CD4-positive, alpha-beta T cell (primary cell): ENCODE results near the gene ALAS1. TPM values are rescaled to one million over a fixed set of nuclear protein-coding genes. Genes with fewer than 3 reads are reported as not detected.
A peak's percentile ranks its signal among the peaks of the same experiment; 100 is the strongest.
"Not testable (repeated sequence)": the region's sequence is repeated elsewhere in the genome, so short reads cannot be mapped to it uniquely, and the experiment has no call there.

Source experiments
- ATAC-seq: fragments of 200-7000 bp; cut with Tn5 transposase; one replicate; pipeline ENCODE4 v1.10.0; 2022; ENCODE audit warnings: mild to moderate bottlenecking; ENCODE audit not compliant: poor library complexity
- CTCF ChIA-PET: fragments of 350-600 bp; sonication (Branson Sonifier 250); formaldehyde crosslinking; loops from one replicate; lab custom pipeline; 2021; ENCODE audit warnings: antibody characterized with exemption, inconsistent platforms; lab: Charles Lee
- POLR2A ChIA-PET: fragments of 350-600 bp; sonication (Branson Sonifier 250); formaldehyde crosslinking; loops from one replicate; lab custom pipeline; 2021; ENCODE audit warnings: antibody characterized with exemption, inconsistent platforms; lab: Charles Lee
- DNase-seq, 14 experiments: peaks; one replicate each; pipeline ENCODE4 v3.0.0-alpha.2; 2013 to 2020; ENCODE audit warnings: mixed read lengths in 2 of 14
- H3K27ac ChIP-seq, 2 donors: one replicate each; pipeline versions ENCODE4 v1.5.1 to v1.7.0; 2013; ENCODE audit warnings: low read length in 2 of 2, low read depth in 1 of 2, mild to moderate bottlenecking in 1 of 2
- H3K27me3 ChIP-seq, 2 experiments: 1 replicate in 1 of 2; 2 replicates in 1 of 2; pipeline versions ENCODE4 v1.6.1 to v1.7.0; 2013; ENCODE audit warnings: low read length in 2 of 2, control low read depth in 1 of 2, mild to moderate bottlenecking in 1 of 2, moderate library complexity in 1 of 2; ENCODE audit not compliant: insufficient read depth in 2 of 2, control insufficient read depth in 1 of 2
- H3K36me3 ChIP-seq: one replicate; pipeline ENCODE4 v1.6.1; 2013; ENCODE audit warnings: low read length, control low read depth; ENCODE audit not compliant: insufficient read depth
- H3K4me1 ChIP-seq: one replicate; pipeline ENCODE4 v1.6.1; 2013; ENCODE audit warnings: low read length, control low read depth; ENCODE audit not compliant: insufficient read depth
- H3K4me3 ChIP-seq: one replicate; pipeline ENCODE4 v1.5.1; 2013; ENCODE audit warnings: mild to moderate bottlenecking, low read length, moderate library complexity
- H3K9me3 ChIP-seq, 2 experiments: 1 replicate in 1 of 2; 2 replicates in 1 of 2; pipeline versions ENCODE4 v1.6.1 to v1.7.0; 2013; ENCODE audit warnings: low read length in 2 of 2, mild to moderate bottlenecking in 2 of 2, control low read depth in 1 of 2, moderate library complexity in 1 of 2; ENCODE audit not compliant: control insufficient read depth in 1 of 2, insufficient read depth in 1 of 2
- H3K27ac Mint-ChIP-seq: one replicate; pipeline ENCODE4 v1.8.0; 2020; ENCODE audit warnings: mixed read lengths
- H3K27me3 Mint-ChIP-seq: one replicate; pipeline ENCODE4 v1.8.0; 2021; ENCODE audit warnings: mixed read lengths
- H3K36me3 Mint-ChIP-seq: one replicate; pipeline ENCODE4 v1.8.0; 2021; ENCODE audit warnings: low read depth, mixed read lengths
- H3K4me1 Mint-ChIP-seq: one replicate; pipeline ENCODE4 v1.8.0; 2021; ENCODE audit warnings: low read depth, mixed read lengths
- H3K4me3 Mint-ChIP-seq: one replicate; pipeline ENCODE4 v1.8.0; 2020; ENCODE audit warnings: mild to moderate bottlenecking, mixed read lengths
- H3K9me3 Mint-ChIP-seq: one replicate; pipeline ENCODE4 v1.8.0; 2020; ENCODE audit warnings: mixed read lengths
- CTCF ChIP-seq: fragments of 200-600 bp; IDR thresholded peaks from one replicate; pipeline ENCODE4 v1.8.0; 2022; ENCODE audit warnings: antibody characterized with exemption, mild to moderate bottlenecking
- intact Hi-C, 2 experiments: fragments of 100-400 bp; cut with DNase I in 1 of 2; cut with micrococcal nuclease in 1 of 2; formaldehyde crosslinking; loops; one replicate each; pipeline versions ENCODE4 v1.15.1 to v1.9.0; 2023 to 2025; cut with DNase I, micrococcal nuclease
- total RNA-seq, 174 experiments: library from RNA in 2 of 174; stranded (reverse) in 2 of 174; gene quantifications; one replicate each; pipeline ENCODE4 v1.2.3 and lab custom pipeline; 2021 to 2026

The ALAS1 gene
- total RNA-seq, 2 experiments from 2014 or later, result 6.0 to 7.0 TPM

GRCh38 chr3:52176951-52177700 lies 20.8 kb upstream of the ALAS1 start:
- Histone ChIP-seq H3K36me3 (no peaks in the 10 kb centered on the region), H3K27ac (no peak overlapping the region), H3K4me1 (peaks cover 6% of the 10 kb centered on the region), H3K9me3 (no peaks in the 10 kb centered on the region), H3K4me3 (no peak overlapping the region), H3K27me3 (no peaks in the 10 kb centered on the region)
- no peaks in the 10 kb centered on the region for H3K36me3 Mint-ChIP-seq
- no peaks in the 10 kb centered on the region for H3K27me3 Mint-ChIP-seq
- ChIA-PET CTCF (no interaction called here), POLR2A (no interaction called here)
- H3K4me1 Mint-ChIP-seq, result no peaks in the 10 kb centered on the region
- no peak for TF ChIP-seq CTCF
- H3K27ac Mint-ChIP-seq, result no peak overlapping the region
- DNase-seq (no peak), ATAC-seq (no peak)
- intact Hi-C loops, result no loop called here
- no peak overlapping the region for H3K4me3 Mint-ChIP-seq
- H3K9me3 Mint-ChIP-seq, result no peaks in the 10 kb centered on the region

- DNase-seq (no peak), ATAC-seq (no peak)
- Histone ChIP-seq H3K4me3 (no peak overlapping the region), H3K36me3 (no peaks in the 10 kb centered on the region), H3K27me3 (no peaks in the 10 kb centered on the region), H3K4me1 (peaks cover 12% of the 10 kb centered on the region), H3K9me3 (no peaks in the 10 kb centered on the region), H3K27ac (no peak overlapping the region)
- H3K4me3 Mint-ChIP-seq, result no peak overlapping the region
- ChIA-PET POLR2A (no interaction called here), CTCF (no interaction called here)
- H3K27me3 Mint-ChIP-seq, result no peaks in the 10 kb centered on the region
- no peaks in the 10 kb centered on the region for H3K4me1 Mint-ChIP-seq
- TF ChIP-seq CTCF, result no peak
- no peaks in the 10 kb centered on the region for H3K9me3 Mint-ChIP-seq
- no peaks in the 10 kb centered on the region for H3K36me3 Mint-ChIP-seq
- intact Hi-C loops, result no loop called here
- H3K27ac Mint-ChIP-seq, result no peak overlapping the region
Measured at GRCh38 chr3:52177701-52178042, 20.3 kb upstream of the ALAS1 start.

DNA sequence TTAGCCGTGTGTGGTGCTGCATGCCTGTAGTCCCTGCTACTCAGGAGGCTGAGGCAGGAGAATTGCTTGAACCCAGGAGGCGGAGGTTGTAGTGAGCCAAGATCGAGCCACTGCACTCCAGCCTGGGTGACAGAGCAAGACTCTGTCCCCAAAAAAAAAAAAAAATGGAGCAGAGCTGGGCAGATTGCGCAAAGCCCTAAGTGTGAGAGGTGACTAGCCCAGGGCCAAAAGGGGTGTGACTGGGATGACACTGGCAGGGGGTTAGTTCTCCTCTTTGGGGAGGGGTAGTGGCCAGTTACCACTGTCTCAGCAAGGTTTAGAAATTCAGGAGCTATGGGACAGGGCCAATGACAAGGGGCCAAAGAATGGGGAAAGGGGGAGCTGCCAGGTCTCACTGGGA lies 19.8 kb upstream of the ALAS1 start:
- H3K4me3 ChIP-seq, H3K4me3 Mint-ChIP-seq, H3K4me1 Mint-ChIP-seq, intact Hi-C loops, H3K36me3 ChIP-seq, H3K9me3 ChIP-seq, H3K27ac ChIP-seq, H3K27me3 ChIP-seq, CTCF ChIA-PET, ATAC-seq, H3K27ac Mint-ChIP-seq, H3K36me3 Mint-ChIP-seq, POLR2A ChIA-PET, H3K9me3 Mint-ChIP-seq, H3K27me3 Mint-ChIP-seq: not testable (repeated sequence)
- peak in 1 of 14 experiments; percentile 42 for DNase-seq
- peaks cover 16% of the 10 kb centered on the region for H3K4me1 ChIP-seq

- Mint-ChIP-seq H3K9me3 (no peaks in the 10 kb centered on the region), H3K4me1 (no peaks in the 10 kb centered on the region), H3K27me3 (no peaks in the 10 kb centered on the region), H3K27ac (no peak overlapping the region), H3K36me3 (no peaks in the 10 kb centered on the region), H3K4me3 (no peak overlapping the region)
- Histone ChIP-seq H3K4me1 (peaks cover 16% of the 10 kb centered on the region), H3K9me3 (no peaks in the 10 kb centered on the region), H3K27me3 (no peaks in the 10 kb centered on the region), H3K4me3 (no peak overlapping the region), H3K27ac (no peak overlapping the region), H3K36me3 (no peaks in the 10 kb centered on the region)
- no peak for DNase-seq
- ChIA-PET POLR2A (no interaction called here), CTCF (no interaction called here)
- TF ChIP-seq CTCF, result no peak
- ATAC-seq, result no peak
- intact Hi-C loops, result no loop called here
Measured at GRCh38 chr3:52178537-52178936, 19.4 kb upstream of the ALAS1 start.
